ENCODE data around the gene AGXT.

AGXT gene

GRCh38 chr2:240899468-240899865 lies 30.8 kb downstream of the AGXT start:
- DNase-seq, result no peak
- Histone ChIP-seq H3K4me3 (ENCODE audit: low read depth, low read length) (no peak overlapping the region), H3K27ac (no peak overlapping the region), H3K27me3 (replicated peaks) (no peaks in the 10 kb centered on the region), H3K36me3 (replicated peaks) (no peaks in the 10 kb centered on the region)
- in situ Hi-C loops (cut with HindIII; ENCODE audit: low pct_ligation_motif_present, low sequenced_read_pairs), result no loop called here
- TF ChIP-seq CTCF (IDR thresholded peaks at IDR 0.05; ENCODE audit: low read depth, low read length, missing control alignments), result no peak

- no peaks in the 10 kb centered on the region for H3K27me3 ChIP-seq (replicated peaks)
- in situ Hi-C loops (cut with HindIII; ENCODE audit: low pct_ligation_motif_present, low sequenced_read_pairs), result no loop called here
- no peak for DNase-seq
- TF ChIP-seq CTCF (IDR thresholded peaks at IDR 0.05; ENCODE audit: low read depth, low read length, missing control alignments), result no peak
- H3K27ac ChIP-seq, result no peak overlapping the region
- H3K4me3 ChIP-seq (ENCODE audit: low read depth, low read length), result no peak overlapping the region
- H3K36me3 ChIP-seq (replicated peaks), result no peaks in the 10 kb centered on the region
Measured at GRCh38 chr2:240900141-240900860, 31.7 kb downstream of the AGXT start.

GRCh38 chr2:240901986-240902614 lies 33.5 kb downstream of the AGXT start:
- in situ Hi-C loops (cut with HindIII; ENCODE audit: low pct_ligation_motif_present, low sequenced_read_pairs), result no loop called here
- H3K27me3 ChIP-seq (replicated peaks), result peaks cover 2% of the 10 kb centered on the region

GRCh38 chr2:240902615-240903041 lies 34.0 kb downstream of the AGXT start:
- Histone ChIP-seq H3K4me3 (ENCODE audit: low read depth, low read length) (no peak overlapping the region), H3K36me3 (replicated peaks) (no peaks in the 10 kb centered on the region), H3K27ac (no peak overlapping the region), H3K27me3 (replicated peaks) (peaks cover 2% of the 10 kb centered on the region)
- DNase-seq, result no peak
- in situ Hi-C loops (cut with HindIII; ENCODE audit: low pct_ligation_motif_present, low sequenced_read_pairs), result no loop called here
- TF ChIP-seq CTCF (IDR thresholded peaks at IDR 0.05; ENCODE audit: low read depth, low read length, missing control alignments), result no peak

More at GRCh38 chr2:240901986-240902614, 33.5 kb downstream of the AGXT start:
- DNase-seq, result no peak
- Histone ChIP-seq H3K36me3 (replicated peaks) (no peaks in the 10 kb centered on the region), H3K27ac (no peak overlapping the region), H3K4me3 (ENCODE audit: low read depth, low read length) (no peak overlapping the region)
- TF ChIP-seq CTCF (IDR thresholded peaks at IDR 0.05; ENCODE audit: low read depth, low read length, missing control alignments), result no peak

GRCh38 chr2:240903191-240904060 lies 34.8 kb downstream of the AGXT start:
- in situ Hi-C loops (cut with HindIII; ENCODE audit: low pct_ligation_motif_present, low sequenced_read_pairs), result no loop called here
- no peak for DNase-seq
- Histone ChIP-seq H3K36me3 (replicated peaks) (no peaks in the 10 kb centered on the region), H3K27ac (no peak overlapping the region), H3K27me3 (replicated peaks) (peaks cover 2% of the 10 kb centered on the region), H3K4me3 (ENCODE audit: low read depth, low read length) (no peak overlapping the region)
- TF ChIP-seq CTCF (IDR thresholded peaks at IDR 0.05; ENCODE audit: low read depth, low read length, missing control alignments), result no peak
